T-cell (primary cell): ENCODE results near the gene STARD8. TPM values are rescaled to one million over a fixed set of nuclear protein-coding genes. Genes with fewer than 3 reads are reported as not detected.

Experiments
- ATAC-seq, 4 experiments: fragments of 200-7000 bp in 3 of 4; fragments of 150-1000 bp in 1 of 4; cut with Tn5 transposase; replicated peaks in 1 of 4; 1 replicate in 3 of 4; 2 replicates in 1 of 4; pipeline ENCODE4 v1.10.0; 2021; ENCODE audit warnings: moderate library complexity in 3 of 4, mild to moderate bottlenecking in 2 of 4, moderate number of reproducible peaks in 1 of 4
- CTCF ChIA-PET, 2 donors: fragments of 300-600 bp; sonication (Branson Sonifier 250); formaldehyde crosslinking; loops; one replicate each; lab custom pipeline; 2022; ENCODE audit warnings: antibody characterized with exemption in 2 of 2; lab: Charles Lee
- POLR2A ChIA-PET, 2 donors: fragments of 300-600 bp; sonication (Branson Sonifier 250); formaldehyde crosslinking; loops; one replicate each; lab custom pipeline; 2022; ENCODE audit warnings: antibody characterized with exemption in 2 of 2; lab: Charles Lee
- DNase-seq, 35 experiments: peaks; one replicate each; pipeline versions ENCODE4 v3.0.0 to v3.0.0-alpha.2; 2013 to 2023
- H3K27ac ChIP-seq: one replicate; pipeline ENCODE4 v1.5.1; 2013; ENCODE audit warnings: low read length
- H3K27me3 ChIP-seq, 2 experiments: replicated peaks in 1 of 2; 1 replicate in 1 of 2; 2 replicates in 1 of 2; pipeline versions ENCODE4 v1.6.1 to v1.7.0; 2013; ENCODE audit warnings: low read length in 1 of 2, mixed read lengths in 1 of 2; ENCODE audit not compliant: control insufficient read depth in 2 of 2, insufficient read depth in 2 of 2; ENCODE audit errors: extremely low read depth in 1 of 2
- H3K36me3 ChIP-seq, 2 donors: 1 replicate in 1 of 2; 2 replicates in 1 of 2; pipeline versions ENCODE4 v1.6.1 to v1.7.0; 2013; ENCODE audit warnings: low read length in 1 of 2; ENCODE audit not compliant: control insufficient read depth in 2 of 2, insufficient read depth in 1 of 2; ENCODE audit errors: extremely low read depth in 1 of 2
- H3K4me1 ChIP-seq, 2 experiments: 1 replicate in 1 of 2; 2 replicates in 1 of 2; pipeline versions ENCODE4 v1.6.1 to v1.7.0; 2013; ENCODE audit warnings: low read length in 2 of 2, mixed read lengths in 1 of 2; ENCODE audit not compliant: insufficient read depth in 2 of 2, control insufficient read depth in 1 of 2; ENCODE audit errors: extremely low read depth in 1 of 2
- H3K4me3 ChIP-seq, 2 donors: 1 replicate in 1 of 2; 2 replicates in 1 of 2; pipeline versions ENCODE4 v1.5.1 to v1.7.0; 2013; ENCODE audit warnings: mild to moderate bottlenecking in 2 of 2, low read length in 1 of 2, moderate library complexity in 1 of 2; ENCODE audit not compliant: control insufficient read depth in 1 of 2; ENCODE audit errors: extremely low read depth in 1 of 2
- H3K9me3 ChIP-seq: 2 replicates; pipeline ENCODE4 v1.7.0; 2013
- H3K27ac Mint-ChIP-seq, 2 donors: one replicate each; pipeline ENCODE4 v1.8.0; 2020 to 2021; ENCODE audit warnings: mild to moderate bottlenecking in 2 of 2, mixed read lengths in 2 of 2
- H3K27me3 Mint-ChIP-seq, 2 donors: one replicate each; pipeline ENCODE4 v1.8.0; 2021 to 2022; ENCODE audit warnings: mixed read lengths in 2 of 2
- H3K36me3 Mint-ChIP-seq: one replicate; pipeline ENCODE4 v1.8.0; 2021; ENCODE audit warnings: mixed read lengths
- H3K4me1 Mint-ChIP-seq, 3 donors: one replicate each; pipeline ENCODE4 v1.8.0; 2020 to 2022; ENCODE audit warnings: mixed read lengths in 3 of 3, mild to moderate bottlenecking in 1 of 3
- H3K4me3 Mint-ChIP-seq, 3 donors: one replicate each; pipeline ENCODE4 v1.8.0; 2020 to 2022; ENCODE audit warnings: mild to moderate bottlenecking in 3 of 3, mixed read lengths in 3 of 3, moderate library complexity in 3 of 3
- H3K9me3 Mint-ChIP-seq, 3 donors: one replicate each; pipeline ENCODE4 v1.8.0; 2020 to 2022; ENCODE audit warnings: mixed read lengths in 3 of 3
- WGBS: methylation state at CpG from one replicate; pipeline ENCODE4 v1.1.5; 2013; ENCODE audit warnings: missing lambda C conversion rate; ENCODE audit not compliant: insufficient coverage; 5-methylcytosine and 5-hydroxymethylcytosine counted together
- total RNA-seq, 35 experiments: library from RNA in 6 of 35; stranded (reverse) in 6 of 35; fragments of 120-200 nt in 1 of 35; gene quantifications; one replicate each; pipeline versions ENCODE4 v1.2.1 to v1.2.4 and lab custom pipeline; 2013 to 2026

The STARD8 gene
- total RNA-seq, 5 donors from 2014 or later (not counting 1 experiment from before 2014, with no cell fraction given) = 0.13 to 0.64 (median 0.25) TPM

- no peak overlapping the region for H3K27ac ChIP-seq
- H3K9me3 ChIP-seq = no peaks in the 10 kb centered on the region
- H3K4me3 ChIP-seq = no peak overlapping the region
- ChIA-PET POLR2A (no interaction called here), CTCF (no interaction called here)
- Mint-ChIP-seq H3K27ac (no peak overlapping the region), H3K4me3 (no peak overlapping the region), H3K9me3 (no peaks in the 10 kb centered on the region), H3K27me3 (peaks cover 0 to 10% of the 10 kb centered on the region in 2 donors), H3K4me1 (no peaks in the 10 kb centered on the region), H3K36me3 (no peaks in the 10 kb centered on the region)
- no peaks in the 10 kb centered on the region for H3K4me1 ChIP-seq
- WGBS = no CpG with 5 or more reads among the region's 3 CpGs
- peaks cover 0 to 2% of the 10 kb centered on the region in 2 experiments for H3K27me3 ChIP-seq
- no peaks in the 10 kb centered on the region for H3K36me3 ChIP-seq
- DNase-seq (no peak), ATAC-seq (no peak)
These were observed 56.4 kb downstream of the STARD8 start for GRCh38 chrX:68703846-68704245.

GRCh38 chrX:68705986-68706385 lies 58.5 kb downstream of the STARD8 start:
- Histone ChIP-seq H3K9me3 (no peaks in the 10 kb centered on the region), H3K36me3 (no peaks in the 10 kb centered on the region), H3K27ac (no peak overlapping the region), H3K4me3 (no peak overlapping the region), H3K4me1 (no peaks in the 10 kb centered on the region), H3K27me3 (no peaks in the 10 kb centered on the region)
- H3K9me3 Mint-ChIP-seq = no peaks in the 10 kb centered on the region
- ChIA-PET CTCF (no interaction called here), POLR2A (no interaction called here)
- no peaks in the 10 kb centered on the region for H3K36me3 Mint-ChIP-seq
- peaks cover 0 to 6% of the 10 kb centered on the region in 2 donors for H3K27me3 Mint-ChIP-seq
- WGBS = 100% methylated on average over 2 of the region's 5 CpGs
- no peak overlapping the region for H3K27ac Mint-ChIP-seq
- no peaks in the 10 kb centered on the region for H3K4me1 Mint-ChIP-seq
- DNase-seq (no peak), ATAC-seq (no peak)
- no peak overlapping the region for H3K4me3 Mint-ChIP-seq

- peaks cover 0 to 4% of the 10 kb centered on the region in 2 donors for H3K27me3 Mint-ChIP-seq
- POLR2A ChIA-PET = no interaction called here
- Histone ChIP-seq H3K27me3 (no peaks in the 10 kb centered on the region), H3K9me3 (no peaks in the 10 kb centered on the region), H3K36me3 (no peaks in the 10 kb centered on the region), H3K27ac (no peak overlapping the region), H3K4me1 (no peaks in the 10 kb centered on the region), H3K4me3 (no peak overlapping the region)
- no peak for DNase-seq
- no peaks in the 10 kb centered on the region for H3K4me1 Mint-ChIP-seq
- CTCF ChIA-PET = interaction anchor here in 1 of 2 donors (0.5 kb wide), 1 partner anchor 580 kb away, joined by 6 read pairs; no protein-coding TSS in a partner anchor
- no peak for ATAC-seq
- no peak overlapping the region for H3K27ac Mint-ChIP-seq
- H3K9me3 Mint-ChIP-seq = no peaks in the 10 kb centered on the region
- no CpG with 5 or more reads among the region's 6 CpGs for WGBS
- no peak overlapping the region for H3K4me3 Mint-ChIP-seq
- no peaks in the 10 kb centered on the region for H3K36me3 Mint-ChIP-seq
These were observed 61.2 kb downstream of the STARD8 start for GRCh38 chrX:68708503-68709290.

GRCh38 chrX:68710870-68711576 lies 63.6 kb downstream of the STARD8 start:
- ChIA-PET POLR2A (no interaction called here), CTCF (no interaction called here)
- Histone ChIP-seq H3K9me3 (no peaks in the 10 kb centered on the region), H3K27ac (no peak overlapping the region), H3K36me3 (no peaks in the 10 kb centered on the region), H3K4me1 (no peaks in the 10 kb centered on the region), H3K27me3 (no peaks in the 10 kb centered on the region), H3K4me3 (no peak overlapping the region)
- no peaks in the 10 kb centered on the region for H3K27me3 Mint-ChIP-seq
- WGBS = no CpG with 5 or more reads among the region's 4 CpGs
- no peak for DNase-seq
- no peaks in the 10 kb centered on the region for H3K4me1 Mint-ChIP-seq
- no peak overlapping the region for H3K27ac Mint-ChIP-seq
- no peaks in the 10 kb centered on the region for H3K9me3 Mint-ChIP-seq
- no peaks in the 10 kb centered on the region for H3K36me3 Mint-ChIP-seq
- ATAC-seq = no peak
- H3K4me3 Mint-ChIP-seq = no peak overlapping the region

GRCh38 chrX:68711845-68712244 lies 64.4 kb downstream of the STARD8 start:
- ChIA-PET POLR2A (no interaction called here), CTCF (no interaction called here)
- no peak overlapping the region for H3K27ac ChIP-seq
- no peaks in the 10 kb centered on the region for H3K4me1 Mint-ChIP-seq
- H3K27ac Mint-ChIP-seq = no peak overlapping the region
- H3K9me3 Mint-ChIP-seq = no peaks in the 10 kb centered on the region
- no peaks in the 10 kb centered on the region for H3K27me3 Mint-ChIP-seq
- WGBS = 34% methylated on average over 2 of the region's 5 CpGs
- H3K4me1 ChIP-seq = no peaks in the 10 kb centered on the region
- no peak for ATAC-seq
- H3K9me3 ChIP-seq = no peaks in the 10 kb centered on the region
- no peaks in the 10 kb centered on the region for H3K27me3 ChIP-seq
- H3K4me3 ChIP-seq = no peak overlapping the region
- no peaks in the 10 kb centered on the region for H3K36me3 Mint-ChIP-seq
- no peak for DNase-seq
- no peak overlapping the region for H3K4me3 Mint-ChIP-seq
- H3K36me3 ChIP-seq = no peaks in the 10 kb centered on the region

- POLR2A ChIA-PET = no interaction called here
These were observed 67.4 kb downstream of the STARD8 start for GRCh38 chrX:68714856-68715255.

More at GRCh38 chrX:68714856-68715255, 67.4 kb downstream of the STARD8 start:
- no peaks in the 10 kb centered on the region for H3K4me1 ChIP-seq
- Mint-ChIP-seq H3K36me3 (no peaks in the 10 kb centered on the region), H3K27me3 (no peaks in the 10 kb centered on the region), H3K4me1 (no peaks in the 10 kb centered on the region), H3K9me3 (no peaks in the 10 kb centered on the region), H3K27ac (no peak overlapping the region), H3K4me3 (no peak overlapping the region)
- ATAC-seq (no peak), DNase-seq (no peak)
- no peaks in the 10 kb centered on the region for H3K9me3 ChIP-seq
- no peaks in the 10 kb centered on the region for H3K27me3 ChIP-seq
- H3K36me3 ChIP-seq = no peaks in the 10 kb centered on the region
- no peak overlapping the region for H3K27ac ChIP-seq
- 90% methylated on average over 2 of the region's 3 CpGs for WGBS
- CTCF ChIA-PET = no interaction called here
- no peak overlapping the region for H3K4me3 ChIP-seq
